H4 (cell line): ENCODE data around the gene SEPTIN1. TPM values are rescaled to one million over a fixed set of nuclear protein-coding genes. Genes with fewer than 3 reads are reported as not detected.
"Not testable (repeated sequence)": the region's sequence is repeated elsewhere in the genome, so short reads cannot be mapped to it uniquely, and the experiment has no call there.

Experiments
- DNase-seq: peaks from one replicate; pipeline ENCODE4 v3.0.0-alpha.2; 2015; ENCODE audit warnings: low spot score
- total RNA-seq: library from RNA; depleted of rRNA; stranded (reverse); fragments of >200 nt; shearing (Covaris generic); gene quantifications from 2 replicates; pipeline ENCODE4 v1.2.3, GENCODE V29; 2014

The SEPTIN1 gene
- total RNA-seq, 1 experiment from 2014 or later: not detected

GRCh38 chr16:30357715-30358576, 24.4 kb downstream of the SEPTIN1 start:
- no peak for DNase-seq

- no peak for DNase-seq
These were observed 25.2 kb downstream of the SEPTIN1 start for GRCh38 chr16:30357085-30357714.

- no peak for DNase-seq
These were observed 25.8 kb downstream of the SEPTIN1 start for GRCh38 chr16:30356401-30357084.

GRCh38 chr16:30355954-30356308, 26.4 kb downstream of the SEPTIN1 start:
- DNase-seq: no peak

GRCh38 chr16:30355144-30355953, 27.0 kb downstream of the SEPTIN1 start, which contains the start of gene CD2BP2:
Gene CD2BP2 (minus strand): TSS chr16:30355308. CDS start chr16:30354681, 627 bp downstream.
- DNase-seq: peak; percentile 99

- DNase-seq: no peak
These were observed 27.8 kb downstream of the SEPTIN1 start for GRCh38 chr16:30354423-30355143.

GRCh38 chr16:30353438-30354129, 28.8 kb downstream of the SEPTIN1 start:
- DNase-seq: no peak

GRCh38 chr16:30352488-30353401, 29.6 kb downstream of the SEPTIN1 start:
- no peak for DNase-seq

- no peak for DNase-seq
These were observed 30.6 kb downstream of the SEPTIN1 start for GRCh38 chr16:30351586-30352419.

- DNase-seq: no peak
These were observed 31.3 kb downstream of the SEPTIN1 start for GRCh38 chr16:30351001-30351441.

- no peak for DNase-seq
These were observed 32.1 kb downstream of the SEPTIN1 start for GRCh38 chr16:30350134-30350871.

GRCh38 chr16:30349675-30350074, 32.7 kb downstream of the SEPTIN1 start:
- DNase-seq: no peak

GRCh38 chr16:30348929-30349328, 33.4 kb downstream of the SEPTIN1 start:
- DNase-seq: no peak

- no peak for DNase-seq
These were observed 34.2 kb downstream of the SEPTIN1 start for GRCh38 chr16:30348113-30348512.

- no peak for DNase-seq
These were observed 36.1 kb downstream of the SEPTIN1 start for GRCh38 chr16:30346286-30346685.

GRCh38 chr16:30343491-30343820, 38.9 kb downstream of the SEPTIN1 start:
- DNase-seq: not testable (repeated sequence)

- no peak for DNase-seq
These were observed 39.4 kb downstream of the SEPTIN1 start for GRCh38 chr16:30342751-30343490.
